Skeletal muscle tissue (tissue), 4 donors: ENCODE measurements around the gene CLDN9. TPM values are rescaled to one million over a fixed set of nuclear protein-coding genes. Genes with fewer than 3 reads are reported as not detected.
A peak's percentile ranks its signal among the peaks of the same experiment; 100 is the strongest.

Experiments
- H3K27ac ChIP-seq: one replicate; pipeline ENCODE4 v1.7.0; 2013; ENCODE audit warnings: mild to moderate bottlenecking, low read depth, low read length, inconsistent platforms
- H3K27me3 ChIP-seq, 3 donors: one replicate each; pipeline ENCODE4 v1.7.0; 2013; ENCODE audit warnings: low read length in 3 of 3; ENCODE audit not compliant: control insufficient read depth in 3 of 3, insufficient read depth in 3 of 3
- H3K36me3 ChIP-seq, 3 donors: one replicate each; pipeline ENCODE4 v1.7.0; 2013; ENCODE audit warnings: low read length in 3 of 3; ENCODE audit not compliant: control insufficient read depth in 3 of 3, insufficient read depth in 3 of 3
- H3K4me1 ChIP-seq, 3 donors: one replicate each; pipeline ENCODE4 v1.7.0; 2013; ENCODE audit warnings: low read length in 3 of 3, mild to moderate bottlenecking in 3 of 3; ENCODE audit not compliant: control insufficient read depth in 3 of 3, insufficient read depth in 3 of 3
- H3K4me3 ChIP-seq, 3 donors: one replicate each; pipeline ENCODE4 v1.7.0; 2013; ENCODE audit warnings: low read length in 3 of 3
- H3K9ac ChIP-seq, 3 donors: one replicate each; pipeline ENCODE4 v1.7.0; 2013; ENCODE audit warnings: low read length in 3 of 3, mild to moderate bottlenecking in 3 of 3, moderate library complexity in 2 of 3, low read depth in 1 of 3
- H3K9me3 ChIP-seq, 3 donors: one replicate each; pipeline ENCODE4 v1.7.0; 2013; ENCODE audit warnings: low read length in 3 of 3; ENCODE audit not compliant: control insufficient read depth in 3 of 3
- total RNA-seq: library from RNA; depleted of rRNA; stranded (reverse); fragments of >200 nt; gene quantifications from one replicate; pipeline ENCODE4 v1.2.3, GENCODE V29; 2014
- donor health status: Osteomylitis.

CLDN9 gene
- total RNA-seq, 1 donor from 2014 or later = not detected

- no peaks in the 10 kb centered on the region for H3K36me3 ChIP-seq
- no peak overlapping the region for H3K9ac ChIP-seq
- H3K27me3 ChIP-seq = peaks cover 5 to 10% (median 7%) of the 10 kb centered on the region in 3 donors
- no peak overlapping the region for H3K27ac ChIP-seq
- H3K4me3 ChIP-seq = no peak overlapping the region
- peaks cover 28 to 41% (median 36%) of the 10 kb centered on the region in 3 donors for H3K4me1 ChIP-seq
- H3K9me3 ChIP-seq = no peaks in the 10 kb centered on the region
Measured at GRCh38 chr16:2981899-2982250, 30.8 kb upstream of the CLDN9 start.

- H3K9me3 ChIP-seq = no peaks in the 10 kb centered on the region
- peaks cover 30 to 45% (median 37%) of the 10 kb centered on the region in 3 donors for H3K4me1 ChIP-seq
- H3K9ac ChIP-seq = no peak overlapping the region
- H3K4me3 ChIP-seq = no peak overlapping the region
- no peaks in the 10 kb centered on the region for H3K36me3 ChIP-seq
- no peak overlapping the region for H3K27ac ChIP-seq
- H3K27me3 ChIP-seq = peaks cover 5 to 10% (median 7%) of the 10 kb centered on the region in 3 donors
Measured at GRCh38 chr16:2982402-2982801, 30.3 kb upstream of the CLDN9 start.

- Histone ChIP-seq H3K27me3 (peaks cover 5 to 10% (median 6%) of the 10 kb centered on the region in 3 donors), H3K27ac (no peak overlapping the region), H3K9ac (peak overlapping the region in 2 of 3 donors; percentile 40 to 50), H3K36me3 (no peaks in the 10 kb centered on the region), H3K4me1 (peaks cover 30 to 48% (median 37%) of the 10 kb centered on the region in 3 donors), H3K9me3 (no peaks in the 10 kb centered on the region), H3K4me3 (peak overlapping the region in 1 of 3 donors; percentile 35)
Measured at GRCh38 chr16:2983706-2984136, 29.0 kb upstream of the CLDN9 start.

- Histone ChIP-seq H3K9ac (peak overlapping the region; percentile 24 to 80 (median 40)), H3K9me3 (no peaks in the 10 kb centered on the region)
Measured at GRCh38 chr16:2985462-2985861, 27.3 kb upstream of the CLDN9 start.

GRCh38 chr16:2985893-2986355 is 26.8 kb upstream of the CLDN9 start:
- Histone ChIP-seq H3K4me3 (peak overlapping the region in 2 of 3 donors; percentile 44 to 58), H3K27ac (peak overlapping the region; percentile 88), H3K4me1 (peaks cover 28 to 36% (median 30%) of the 10 kb centered on the region in 3 donors), H3K27me3 (peaks cover 0 to 9% (median 8%) of the 10 kb centered on the region in 3 donors), H3K9me3 (no peaks in the 10 kb centered on the region), H3K36me3 (no peaks in the 10 kb centered on the region), H3K9ac (peak overlapping the region; percentile 24 to 80 (median 40))

More at GRCh38 chr16:2985462-2985861, 27.3 kb upstream of the CLDN9 start:
- peaks cover 30 to 41% (median 32%) of the 10 kb centered on the region in 3 donors for H3K4me1 ChIP-seq
- H3K4me3 ChIP-seq = peak overlapping the region in 2 of 3 donors; percentile 44 to 58
- H3K27me3 ChIP-seq = peaks cover 0 to 8% (median 8%) of the 10 kb centered on the region in 3 donors
- no peaks in the 10 kb centered on the region for H3K36me3 ChIP-seq
- peak overlapping the region; percentile 88 for H3K27ac ChIP-seq

- Histone ChIP-seq H3K27ac (no peak overlapping the region), H3K9ac (peak overlapping the region in 1 of 3 donors; percentile 80), H3K36me3 (no peaks in the 10 kb centered on the region), H3K27me3 (peaks cover 0 to 9% (median 8%) of the 10 kb centered on the region in 3 donors), H3K4me3 (no peak overlapping the region), H3K9me3 (no peaks in the 10 kb centered on the region), H3K4me1 (peaks cover 27 to 36% (median 29%) of the 10 kb centered on the region in 3 donors)
Measured at GRCh38 chr16:2986623-2987188, 26.0 kb upstream of the CLDN9 start.

- H3K9ac ChIP-seq = no peak overlapping the region
- peaks cover 0 to 9% (median 8%) of the 10 kb centered on the region in 3 donors for H3K27me3 ChIP-seq
- no peak overlapping the region for H3K27ac ChIP-seq
- no peaks in the 10 kb centered on the region for H3K36me3 ChIP-seq
- H3K9me3 ChIP-seq = no peaks in the 10 kb centered on the region
- H3K4me3 ChIP-seq = no peak overlapping the region
- H3K4me1 ChIP-seq = peaks cover 27 to 36% (median 29%) of the 10 kb centered on the region in 3 donors
Measured at GRCh38 chr16:2987286-2987685, 25.4 kb upstream of the CLDN9 start.

- Histone ChIP-seq H3K27me3 (peaks cover 0 to 9% (median 8%) of the 10 kb centered on the region in 3 donors), H3K27ac (no peak overlapping the region), H3K4me3 (no peak overlapping the region), H3K9ac (no peak overlapping the region), H3K4me1 (peaks cover 27 to 36% (median 29%) of the 10 kb centered on the region in 3 donors), H3K9me3 (no peaks in the 10 kb centered on the region), H3K36me3 (no peaks in the 10 kb centered on the region)
Measured at GRCh38 chr16:2987833-2988232, 24.9 kb upstream of the CLDN9 start.

GRCh38 chr16:2988590-2989099 is 24.1 kb upstream of the CLDN9 start:
- Histone ChIP-seq H3K9me3 (no peaks in the 10 kb centered on the region), H3K27ac (no peak overlapping the region), H3K27me3 (peaks cover 0 to 9% (median 8%) of the 10 kb centered on the region in 3 donors), H3K9ac (no peak overlapping the region), H3K4me1 (peaks cover 27 to 36% (median 29%) of the 10 kb centered on the region in 3 donors), H3K36me3 (no peaks in the 10 kb centered on the region), H3K4me3 (no peak overlapping the region)

GRCh38 chr16:2990891-2991290 is 21.8 kb upstream of the CLDN9 start:
- no peaks in the 10 kb centered on the region for H3K36me3 ChIP-seq
- H3K27ac ChIP-seq = no peak overlapping the region
- no peak overlapping the region for H3K4me3 ChIP-seq
- no peaks in the 10 kb centered on the region for H3K9me3 ChIP-seq
- no peak overlapping the region for H3K9ac ChIP-seq
- peaks cover 11 to 16% (median 11%) of the 10 kb centered on the region in 3 donors for H3K4me1 ChIP-seq
- peaks cover 0 to 9% (median 8%) of the 10 kb centered on the region in 3 donors for H3K27me3 ChIP-seq
